Tibial nerve (tissue), 4 donors: Measurements from ENCODE around the gene EMX2. TPM values are rescaled to one million over a fixed set of nuclear protein-coding genes. Genes with fewer than 3 reads are reported as not detected.
A peak's percentile ranks its signal among the peaks of the same experiment; 100 is the strongest.

Source experiments
- DNase-seq, 2 donors: peaks; one replicate each; pipeline ENCODE4 v3.0.0-alpha.2; 2019; ENCODE audit warnings: low spot score in 2 of 2
- H3K27ac ChIP-seq, 4 donors: fragments of 200-600 bp; sonication (generic) in 3 of 4; one replicate each; pipeline ENCODE4 v1.5.1; 2017 to 2019; ENCODE audit warnings: mild to moderate bottlenecking in 1 of 4
- H3K27me3 ChIP-seq, 2 donors: fragments of 200-600 bp; sonication (generic) in 1 of 2; one replicate each; pipeline versions ENCODE4 v1.5.1 to v1.6.0; 2017 to 2019
- H3K36me3 ChIP-seq, 3 donors: fragments of 200-600 bp; sonication (generic); one replicate each; pipeline ENCODE4 v1.5.1; 2018 to 2019
- H3K4me1 ChIP-seq, 4 donors: fragments of 200-600 bp; sonication (generic) in 3 of 4; one replicate each; pipeline ENCODE4 v1.5.1; 2017 to 2019
- H3K4me3 ChIP-seq, 4 donors: fragments of 200-600 bp; sonication (generic) in 3 of 4; one replicate each; pipeline ENCODE4 v1.5.1; 2017 to 2019; ENCODE audit warnings: mild to moderate bottlenecking in 1 of 4, moderate library complexity in 1 of 4
- H3K9me3 ChIP-seq, 4 donors: fragments of 200-600 bp; sonication (generic) in 3 of 4; one replicate each; pipeline ENCODE4 v1.5.1; 2017 to 2019
- CTCF ChIP-seq, 5 experiments: fragments of 200-600 bp in 3 of 5; fragments of 450-650 bp in 2 of 5; sonication (generic) in 3 of 5; IDR thresholded peaks; one replicate each; pipeline ENCODE4 v1.5.1; 2016 to 2019; ENCODE audit warnings: antibody characterized with exemption in 5 of 5, mild to moderate bottlenecking in 3 of 5, moderate library complexity in 2 of 5
- EP300 ChIP-seq, 2 donors: sonication (generic); formaldehyde crosslinking; IDR thresholded peaks; one replicate each; pipeline ENCODE4 v1.6.1; 2017; ENCODE audit warnings: antibody characterized with exemption in 2 of 2, mild to moderate bottlenecking in 1 of 2
- POLR2A ChIP-seq, 2 donors: fragments of 450-650 bp; IDR thresholded peaks; one replicate each; pipeline ENCODE4 v1.6.1; 2017; ENCODE audit warnings: antibody characterized with exemption in 2 of 2, mild to moderate bottlenecking in 2 of 2, moderate library complexity in 2 of 2
- WGBS, 2 donors: methylation state at CpG; one replicate each; pipeline ENCODE4 v1.1.5; 2018; 5-methylcytosine and 5-hydroxymethylcytosine counted together
- total RNA-seq, 4 donors: library from RNA; depleted of rRNA; stranded (reverse); fragments of >200 nt; gene quantifications; one replicate each; pipeline ENCODE4 v1.1.0, GENCODE V29; 2016

EMX2 gene
- total RNA-seq, 4 donors from 2014 or later, result 0.44 to 2.3 (median 1.1) TPM

DNA sequence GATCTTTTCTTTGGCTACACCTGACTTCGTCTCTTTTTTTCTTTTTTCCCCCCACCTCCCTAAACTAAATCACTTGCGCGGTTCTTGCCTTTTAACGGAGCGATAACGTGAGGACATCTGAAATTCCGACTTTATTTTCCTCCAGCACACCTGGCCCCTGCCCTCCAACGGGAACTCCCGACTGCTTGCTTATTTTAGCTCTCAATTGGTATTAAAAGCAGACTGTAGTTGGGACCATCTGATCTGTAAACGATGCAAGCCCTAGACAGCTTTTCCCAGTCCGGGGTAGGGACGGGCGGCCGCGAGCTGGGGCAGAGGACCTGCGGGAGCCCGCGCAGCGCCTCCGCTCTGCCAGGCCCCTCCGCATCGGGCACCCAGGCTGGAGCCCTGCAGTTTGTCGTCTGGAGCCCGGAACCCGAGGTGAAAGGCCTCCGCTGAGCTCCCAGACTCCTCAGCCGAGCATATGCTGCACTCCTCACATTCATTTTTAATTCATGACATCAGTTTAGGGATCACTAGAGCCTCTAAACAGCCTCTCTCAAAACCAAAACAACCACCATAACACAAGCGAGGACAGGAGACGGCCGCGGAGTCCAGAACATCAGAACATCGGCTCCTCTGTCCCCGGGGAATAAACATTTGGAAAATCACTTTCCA, 10.0 kb upstream of the EMX2 start:
- peaks cover 0 to 50% (median 15%) of the 10 kb centered on the region in 4 donors for H3K4me1 ChIP-seq
- 8 to 11% methylated on average over 33 of the region's 33 CpGs for WGBS, 2 donors
- TF ChIP-seq POLR2A (IDR thresholded peaks at IDR 0.05) (no peak), CTCF (IDR thresholded peaks at IDR 0.05) (no peak), EP300 (IDR thresholded peaks at IDR 0.05) (no peak)
- DNase-seq, result no peak
- no peaks in the 10 kb centered on the region for H3K36me3 ChIP-seq
- no peak overlapping the region for H3K4me3 ChIP-seq
- no peaks in the 10 kb centered on the region for H3K9me3 ChIP-seq
- H3K27ac ChIP-seq, result no peak overlapping the region
- peaks cover 0 to 92% of the 10 kb centered on the region in 2 donors for H3K27me3 ChIP-seq

- WGBS, 2 donors, result 10 to 13% methylated on average over 24 of the region's 24 CpGs
- Histone ChIP-seq H3K4me1 (peaks cover 0 to 57% (median 15%) of the 10 kb centered on the region in 4 donors), H3K27ac (no peak overlapping the region), H3K36me3 (no peaks in the 10 kb centered on the region), H3K9me3 (no peaks in the 10 kb centered on the region), H3K4me3 (peak overlapping the region in 1 of 4 donors; percentile 43), H3K27me3 (peaks cover 0 to 99% of the 10 kb centered on the region in 2 donors)
- DNase-seq, result no peak
- no peak for TF ChIP-seq CTCF (IDR thresholded peaks at IDR 0.05)
- no peak for TF ChIP-seq POLR2A (IDR thresholded peaks at IDR 0.05)
- TF ChIP-seq EP300 (IDR thresholded peaks at IDR 0.05), result no peak
These were observed 8.9 kb upstream of the EMX2 start for GRCh38 chr10:117533507-117534281.

- Histone ChIP-seq H3K9me3 (no peaks in the 10 kb centered on the region), H3K4me3 (peak overlapping the region in 3 of 4 donors; percentile 3 to 43 (median 13)), H3K27ac (no peak overlapping the region), H3K27me3 (peaks cover 0 to 100% of the 10 kb centered on the region in 2 donors), H3K36me3 (no peaks in the 10 kb centered on the region), H3K4me1 (peaks cover 0 to 57% (median 15%) of the 10 kb centered on the region in 4 donors)
- TF ChIP-seq CTCF (IDR thresholded peaks at IDR 0.05) (no peak), POLR2A (IDR thresholded peaks at IDR 0.05) (no peak), EP300 (IDR thresholded peaks at IDR 0.05) (no peak)
- 4 to 12% methylated on average over 46 to 60 of the region's 76 CpGs for WGBS, 2 donors
- DNase-seq, result no peak
These were observed 7.9 kb upstream of the EMX2 start for GRCh38 chr10:117534321-117535297.

DNA sequence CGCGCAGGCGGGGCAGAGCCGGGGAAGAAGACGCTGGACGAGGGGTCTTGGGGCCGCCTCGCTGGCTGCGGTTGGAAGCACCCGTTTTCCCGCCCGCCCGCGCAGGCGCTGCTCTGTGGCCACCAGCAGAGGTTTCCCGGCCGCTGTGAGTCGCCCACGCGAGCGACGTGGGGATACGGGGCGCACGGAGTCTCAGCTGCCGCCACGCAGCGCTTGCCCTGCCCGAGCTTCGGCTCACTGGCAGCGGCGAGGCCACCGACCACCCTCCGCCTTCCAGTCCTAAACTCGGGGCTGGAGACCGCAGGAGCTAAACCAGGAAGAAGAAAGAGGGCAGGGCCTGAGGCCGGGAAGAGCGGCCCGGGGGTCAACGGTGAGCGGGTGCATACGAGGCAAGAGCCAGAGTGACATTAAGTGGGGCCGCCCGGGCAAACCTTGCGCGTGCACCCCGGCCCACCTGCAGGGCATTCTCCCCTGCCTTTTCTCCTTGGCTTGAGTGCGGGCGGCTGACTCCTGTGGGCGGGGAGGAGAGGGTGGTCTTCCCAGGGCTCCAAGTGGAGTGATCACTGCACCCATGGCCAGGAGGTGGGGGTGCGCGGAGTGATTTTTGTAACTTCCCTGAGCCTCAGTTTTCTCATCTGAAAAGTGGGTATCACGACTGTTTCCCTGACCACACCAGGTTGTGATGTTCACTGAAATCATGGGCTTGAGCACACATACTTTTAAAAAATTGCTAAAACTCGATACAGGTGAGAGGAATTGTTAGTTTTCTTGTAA, 7.1 kb upstream of the EMX2 start:
- H3K4me3 ChIP-seq, result peak overlapping the region in 3 of 4 donors; percentile 3 to 43 (median 13)

More for the DNA sequence above, 7.1 kb upstream of the EMX2 start:
- H3K27me3 ChIP-seq, result peaks cover 0 to 100% of the 10 kb centered on the region in 2 donors
- H3K36me3 ChIP-seq, result no peaks in the 10 kb centered on the region
- WGBS, 2 donors, result 3 to 36% methylated on average over 12 to 51 of the region's 54 CpGs
- H3K9me3 ChIP-seq, result no peaks in the 10 kb centered on the region
- TF ChIP-seq EP300 (IDR thresholded peaks at IDR 0.05), result no peak
- TF ChIP-seq CTCF (IDR thresholded peaks at IDR 0.05), result no peak
- TF ChIP-seq POLR2A (IDR thresholded peaks at IDR 0.05), result no peak
- H3K4me1 ChIP-seq, result peaks cover 0 to 57% (median 15%) of the 10 kb centered on the region in 4 donors
- no peak overlapping the region for H3K27ac ChIP-seq
- DNase-seq, result no peak
